ENCODE results near the gene MT1A. TPM values are rescaled to one million over a fixed set of nuclear protein-coding genes. Genes with fewer than 3 reads are reported as not detected.

Gene MT1A
- total RNA-seq (2021; ENCODE audit: unreplicated experiment) (52.1 TPM), Bru-seq, nascent RNA (percentile 56 among the genes with signal in this experiment), BruChase-seq, experiment 1, labeled RNA remaining after a 2-hour chase (percentile 47 among the genes with signal in this experiment), BruChase-seq, experiment 2, labeled RNA remaining after a 6-hour chase (percentile 54 among the genes with signal in this experiment)
- polyA plus RNA-seq (2012; ENCODE audit: insufficient read length): 88.8 TPM
- long read RNA-seq, partial matches to known transcripts: 14 of 18 reads
- long read RNA-seq, other reads (novel, unspliced or antisense): 1 of 18 reads

- DNase-seq (ENCODE audit: low read depth, low spot score) (no peak), ATAC-seq (peak; percentile 90)
- Histone ChIP-seq H3K36me3 (ENCODE audit: control insufficient read depth, insufficient read depth, low read length) (no peaks in the 10 kb centered on the region), H3K27ac (ENCODE audit: low read length) (peak within 1 kb of the TSS; percentile 71), H3K9me3 (ENCODE audit: control insufficient read depth, insufficient read depth, low read depth, low read length) (no peaks in the 10 kb centered on the region), H3K27me3 (ENCODE audit: control insufficient read depth, insufficient read depth, low read length) (no peaks in the 10 kb centered on the region), H3K4me3 (ENCODE audit: low read depth in 2 of 2, low read length in 2 of 2) (peak within 1 kb of the TSS; percentile 59 to 62), H3K4me1 (ENCODE audit: control insufficient read depth, insufficient read depth, low read length) (peaks cover 20% of the 10 kb centered on the region)
- BruUV-seq (replicated peaks): no TSS peak
- intact Hi-C loops (cut with micrococcal nuclease; ENCODE audit: unreplicated experiment): no loop called here
- in situ Hi-C loops (cut with HindIII; ENCODE audit: low pct_unique_long_range_greater_than_20kb, low sequenced_read_pairs): no loop called here
- TF ChIP-seq CTCF (IDR thresholded peaks at IDR 0.05) (no peak), REST (IDR thresholded peaks at IDR 0.05; ENCODE audit: insufficient read depth in 1 of 2, low read depth in 2 of 2, low read length in 1 of 2) (0 out of 4 replicates have a peak, but pooled peaks of 1 of the 2 experiments have one; percentile 22), POLR2AphosphoS5 (IDR thresholded peaks at IDR 0.05; ENCODE audit: low read depth, low read length) (0 out of 2 replicates have a peak, but pooled peaks have one; percentile 52), TCF7L2 (IDR thresholded peaks at IDR 0.05; ENCODE audit: low read depth, low read length) (peak; percentile 57)
- ChIA-PET CTCF (no interaction called here), POLR2A (no interaction called here)
Observed at GRCh38 chr16:56637814-56638750, at the start of gene MT1A. Gene MT1A, plus strand, starts transcription at chr16:56638666. Its CDS starts 73 bp downstream, at chr16:56638739.

GRCh38 chr16:56588781-56589140 is 49.7 kb upstream of the MT1A start:
- POLR2A ChIA-PET: no interaction called here
- no peak for ATAC-seq
- DNase-seq (ENCODE audit: low read depth, low spot score): no peak
- H3K27ac ChIP-seq (ENCODE audit: low read length): no peak overlapping the region
- intact Hi-C loops (cut with micrococcal nuclease; ENCODE audit: unreplicated experiment) (no loop called here), in situ Hi-C loops (cut with HindIII; ENCODE audit: low pct_unique_long_range_greater_than_20kb, low sequenced_read_pairs) (no loop called here)
- BruUV-seq (replicated peaks): no TSS peak
- no peaks in the 10 kb centered on the region for H3K9me3 ChIP-seq (ENCODE audit: control insufficient read depth, insufficient read depth, low read depth, low read length)
- no peaks in the 10 kb centered on the region for H3K36me3 ChIP-seq (ENCODE audit: control insufficient read depth, insufficient read depth, low read length)
- H3K4me3 ChIP-seq (ENCODE audit: low read depth in 2 of 2, low read length in 2 of 2): peak overlapping the region in 1 of 2 experiments; percentile 16; a peak in 1 of 4 replicates
- TF ChIP-seq POLR2AphosphoS5 (IDR thresholded peaks at IDR 0.05; ENCODE audit: low read depth, low read length) (no peak), TCF7L2 (IDR thresholded peaks at IDR 0.05; ENCODE audit: low read depth, low read length) (no peak), SIN3A (IDR thresholded peaks at IDR 0.05; ENCODE audit: borderline replicate concordance, insufficient read depth, low read depth, low read length) (no peak), CTCF (IDR thresholded peaks at IDR 0.05) (no peak), REST (IDR thresholded peaks at IDR 0.05; ENCODE audit: insufficient read depth in 1 of 2, low read depth in 2 of 2, low read length in 1 of 2) (no peak)
- no peaks in the 10 kb centered on the region; the same call in 1 of the 2 replicates for H3K27me3 ChIP-seq (ENCODE audit: control insufficient read depth, insufficient read depth, low read length)
- H3K4me1 ChIP-seq (ENCODE audit: control insufficient read depth, insufficient read depth, low read length): no peaks in the 10 kb centered on the region
- CTCF ChIA-PET: no interaction called here
